Measurements from ENCODE around the gene CETP. TPM values are rescaled to one million over a fixed set of nuclear protein-coding genes. Genes with fewer than 3 reads are reported as not detected.

CETP gene
- total and polyA plus RNA-seq, 2 of the 8 experiments (the other 6 are each of a cell fraction or from before 2014, with no cell fraction given) = not detected

- Histone ChIP-seq H4K5ac (ENCODE audit: insufficient read length, low read depth, low read length) (no peak overlapping the region), H4K91ac (replicated peaks; ENCODE audit: insufficient read length, low read length) (no peak overlapping the region), H3K79me1 (ENCODE audit: low read depth, low read length) (no peaks in the 10 kb centered on the region), H2AFZ (ENCODE audit: low read length) (no peak overlapping the region), H3K18ac (ENCODE audit: extremely low read depth, low read length) (no peak overlapping the region), H3K79me2 (ENCODE audit: control insufficient read depth in 1 of 2, insufficient read depth in 2 of 2, low read length in 2 of 2) (no peaks in the 10 kb centered on the region), H2BK12ac (ENCODE audit: low read depth, low read length) (no peak overlapping the region), H3K27ac (ENCODE audit: low read depth, low read length) (no peak overlapping the region), H3K4me2 (ENCODE audit: insufficient read depth in 1 of 2, low read depth in 2 of 2, low read length in 2 of 2) (no peak overlapping the region), H2AK5ac (ENCODE audit: low read depth, low read length) (no peak overlapping the region), H4K20me1 (replicated peaks in 1 of 2; ENCODE audit: control insufficient read depth in 1 of 2, insufficient read depth in 2 of 2, low read length in 2 of 2) (no peaks in the 10 kb centered on the region), H3K23ac (ENCODE audit: insufficient read length) (no peak overlapping the region), H3K4me1 (replicated peaks in 1 of 4; ENCODE audit: control insufficient read depth in 3 of 4, insufficient read depth in 4 of 4, low read length in 3 of 4) (no peaks in the 10 kb centered on the region), H2BK15ac (ENCODE audit: low read length) (no peak overlapping the region), H3K9ac (replicated peaks in 1 of 4; ENCODE audit: extremely low read depth in 1 of 4, low read depth in 3 of 4, low read length in 3 of 4) (no peak overlapping the region), H2BK20ac (ENCODE audit: low read length) (no peak overlapping the region), H3K4me3 (ENCODE audit: extremely low read depth in 1 of 4, insufficient read depth in 2 of 4, low read depth in 3 of 4, low read length in 4 of 4) (no peak overlapping the region), H3K27me3 (replicated peaks in 1 of 4; ENCODE audit: control insufficient read depth in 3 of 4, extremely low read depth in 1 of 4, insufficient read depth in 3 of 4, low read length in 3 of 4) (no peaks in the 10 kb centered on the region), H2BK5ac (ENCODE audit: low read depth, low read length) (no peak overlapping the region), H3K4ac (replicated peaks; ENCODE audit: insufficient read length, low read depth, low read length) (no peak overlapping the region), H3K9me3 (ENCODE audit: insufficient read depth in 2 of 2, low read depth in 1 of 2, low read length in 1 of 2) (no peaks in the 10 kb centered on the region), H4K8ac (ENCODE audit: extremely low read depth, insufficient read depth, low read length) (no peak overlapping the region), H3K23me2 (ENCODE audit: low read depth, low read length) (no peaks in the 10 kb centered on the region), H3K14ac (ENCODE audit: insufficient read length) (no peak overlapping the region), H3K56ac (replicated peaks; ENCODE audit: insufficient read length, low read depth, low read length) (no peak overlapping the region), H2BK120ac (replicated peaks; ENCODE audit: low read depth, low read length) (no peak overlapping the region), H3K36me3 (ENCODE audit: control insufficient read depth in 2 of 4, insufficient read depth in 4 of 4, low read length in 3 of 4) (no peaks in the 10 kb centered on the region)
- FAIRE-seq (no peak), DNase-seq (ENCODE audit: low read depth in 1 of 2, low spot score in 2 of 2) (no peak)
- ChIA-PET CTCF (ENCODE audit: partially characterized antibody) (interaction anchor here (0.7 to 2.7 kb wide), 3 partner anchors 13 to 40 kb away, joined by 3 to 8 read pairs (median 3); partner anchors contain the start of gene HERPUD1), POLR2A (ENCODE audit: partially characterized antibody) (interaction anchor here (6.5 kb wide), 1 partner anchor 15 kb away, joined by 82 read pairs; the partner anchor contains the start of gene HERPUD1)
- TF ChIP-seq RXRA (IDR thresholded peaks at IDR 0.05; ENCODE audit: insufficient read depth, low read depth, low read length) (no peak), POU5F1 (IDR thresholded peaks at IDR 0.05; ENCODE audit: low read depth, low read length) (no peak), SIRT6 (IDR thresholded peaks at IDR 0.05; ENCODE audit: low read length) (no peak), RBBP5 (IDR thresholded peaks at IDR 0.05; ENCODE audit: borderline replicate concordance, low read depth, low read length) (no peak), PHF8 (conservative IDR thresholded peaks at IDR 0.05; ENCODE audit: low read depth, low read length) (no peak), SIN3A (conservative IDR thresholded peaks at IDR 0.05 in 1 of 2, IDR thresholded peaks at IDR 0.05 in 1 of 2; ENCODE audit: low read depth in 1 of 2, low read length in 2 of 2) (no peak)
- 88% methylated on average over 12 of the region's 12 CpGs; no CpG with 5 or more reads in 1 of the 2 experiments for WGBS, 2 experiments (ENCODE audit: extremely low coverage in 1 of 2, insufficient coverage in 1 of 2, insufficient read length in 1 of 2, insufficient replicate concordance in 2 of 2, low coverage in 1 of 2, low lambda C conversion rate in 2 of 2, missing lambda C conversion rate in 1 of 2)
These were observed 43.2 kb upstream of the CETP start for GRCh38 chr16:56918467-56919012.
